CD8-positive, alpha-beta memory T cell (primary cell): ENCODE measurements around the gene EMCN. TPM values are rescaled to one million over a fixed set of nuclear protein-coding genes. Genes with fewer than 3 reads are reported as not detected.

ENCODE experiments used
- CTCF ChIA-PET: fragments of 350-600 bp; sonication (Branson Sonifier 250); formaldehyde crosslinking; loops from one replicate; lab custom pipeline; 2021; ENCODE audit warnings: antibody characterized with exemption; lab: Charles Lee
- POLR2A ChIA-PET: fragments of 350-600 bp; sonication (Branson Sonifier 250); formaldehyde crosslinking; loops from one replicate; lab custom pipeline; 2021; ENCODE audit warnings: antibody characterized with exemption; lab: Charles Lee
- DNase-seq, 5 donors: peaks; one replicate each; pipeline versions ENCODE4 v3.0.0 to v3.0.0-alpha.2; 2020 to 2022; ENCODE audit warnings: mixed read lengths in 1 of 5
- H3K27ac ChIP-seq: one replicate; pipeline ENCODE4 v1.7.0; 2013; ENCODE audit warnings: low read depth, mild to moderate bottlenecking, low read length, moderate library complexity
- H3K27me3 ChIP-seq: 2 replicates; pipeline ENCODE4 v1.7.0; 2013; ENCODE audit warnings: low read length, mild to moderate bottlenecking; ENCODE audit not compliant: insufficient read depth, poor library complexity, severe bottlenecking
- H3K36me3 ChIP-seq: 2 replicates; pipeline ENCODE4 v1.7.0; 2013; ENCODE audit warnings: mild to moderate bottlenecking, low read length, moderate library complexity; ENCODE audit not compliant: insufficient read depth
- H3K4me1 ChIP-seq: 2 replicates; pipeline ENCODE4 v1.7.0; 2013; ENCODE audit warnings: mild to moderate bottlenecking, low read length, moderate library complexity; ENCODE audit not compliant: insufficient read depth
- H3K4me3 ChIP-seq: 2 replicates; pipeline ENCODE4 v1.7.0; 2013; ENCODE audit warnings: mild to moderate bottlenecking, low read length
- H3K9me3 ChIP-seq: 2 replicates; pipeline ENCODE4 v1.7.0; 2013; ENCODE audit warnings: mild to moderate bottlenecking, low read length
- H3K27ac Mint-ChIP-seq, 8 donors: one replicate each; pipeline ENCODE4 v1.8.0; 2020 to 2021; ENCODE audit warnings: mixed read lengths in 8 of 8, mild to moderate bottlenecking in 6 of 8, inconsistent platforms in 3 of 8, moderate library complexity in 3 of 8
- H3K27me3 Mint-ChIP-seq, 2 donors: one replicate each; pipeline ENCODE4 v1.8.0; 2020 to 2021; ENCODE audit warnings: mixed read lengths in 2 of 2, mild to moderate bottlenecking in 1 of 2, moderate library complexity in 1 of 2
- H3K36me3 Mint-ChIP-seq, 3 donors: one replicate each; pipeline ENCODE4 v1.8.0; 2020 to 2021; ENCODE audit warnings: mixed read lengths in 3 of 3, inconsistent platforms in 1 of 3, mild to moderate bottlenecking in 1 of 3
- H3K4me1 Mint-ChIP-seq, 3 donors: one replicate each; pipeline ENCODE4 v1.8.0; 2020 to 2021; ENCODE audit warnings: mixed read lengths in 3 of 3, inconsistent platforms in 1 of 3, mild to moderate bottlenecking in 1 of 3
- H3K4me3 Mint-ChIP-seq, 7 donors: one replicate each; pipeline ENCODE4 v1.8.0; 2020 to 2021; ENCODE audit warnings: mixed read lengths in 7 of 7, mild to moderate bottlenecking in 6 of 7, moderate library complexity in 4 of 7, inconsistent platforms in 2 of 7
- H3K9me3 Mint-ChIP-seq, 5 donors: one replicate each; pipeline ENCODE4 v1.8.0; 2020 to 2022; ENCODE audit warnings: mixed read lengths in 5 of 5, mild to moderate bottlenecking in 3 of 5, moderate library complexity in 2 of 5, inconsistent platforms in 1 of 5
- polyA plus RNA-seq: library from polyadenylated mRNA; unstranded; fragments of 300-500 nt; fragmentation: Illumina TruSeq; gene quantifications from one replicate; pipeline ENCODE4 v1.2.3, GENCODE V29; 2021
- total RNA-seq, 2 experiments: library from RNA; stranded (reverse); gene quantifications; one replicate each; pipeline ENCODE4 v1.2.3, GENCODE V29; 2021

The EMCN gene
- total and polyA plus RNA-seq, 3 experiments from 2014 or later, result not detected

GRCh38 chr4:100348473-100348872 is 169.3 kb downstream of the EMCN start:
- Mint-ChIP-seq H3K27ac (no peak overlapping the region), H3K36me3 (peaks cover 0 to 3% (median 0%) of the 10 kb centered on the region in 3 donors), H3K4me1 (no peaks in the 10 kb centered on the region), H3K27me3 (peaks cover 3 to 4% of the 10 kb centered on the region in 2 donors), H3K4me3 (no peak overlapping the region), H3K9me3 (peaks cover 0 to 6% (median 0%) of the 10 kb centered on the region in 5 donors)
- Histone ChIP-seq H3K27me3 (no peaks in the 10 kb centered on the region), H3K36me3 (no peaks in the 10 kb centered on the region), H3K4me1 (no peaks in the 10 kb centered on the region), H3K27ac (no peak overlapping the region), H3K4me3 (no peak overlapping the region), H3K9me3 (no peaks in the 10 kb centered on the region)
- CTCF ChIA-PET, result no interaction called here
- POLR2A ChIA-PET, result no interaction called here
- DNase-seq, result no peak

DNA sequence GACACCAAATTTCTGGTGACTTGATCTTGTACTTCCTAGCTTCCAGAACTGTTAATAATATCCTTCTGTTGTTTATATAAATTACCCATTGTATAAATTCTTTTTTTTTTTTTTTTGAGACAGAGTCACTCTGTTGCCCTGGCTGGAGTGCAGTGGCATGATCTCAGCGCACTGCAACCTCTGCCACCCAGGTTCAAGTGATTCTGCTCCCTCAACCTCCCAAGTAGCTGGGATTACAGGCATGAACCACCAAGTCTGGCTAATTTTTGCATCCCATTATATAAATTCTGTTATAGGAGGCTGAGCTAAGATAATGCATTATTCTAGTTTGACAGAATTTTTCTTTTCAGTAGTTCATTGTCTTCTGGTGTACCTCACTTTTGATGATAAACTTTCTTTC is 170.6 kb downstream of the EMCN start:
- POLR2A ChIA-PET, result no interaction called here
- Mint-ChIP-seq H3K4me1 (no peaks in the 10 kb centered on the region), H3K36me3 (peaks cover 0 to 3% (median 0%) of the 10 kb centered on the region in 3 donors), H3K27ac (no peak overlapping the region), H3K27me3 (peaks cover 0 to 3% of the 10 kb centered on the region in 2 donors), H3K4me3 (no peak overlapping the region), H3K9me3 (peaks cover 0 to 4% (median 0%) of the 10 kb centered on the region in 5 donors)
- Histone ChIP-seq H3K9me3 (no peaks in the 10 kb centered on the region), H3K36me3 (no peaks in the 10 kb centered on the region), H3K27me3 (no peaks in the 10 kb centered on the region), H3K4me3 (no peak overlapping the region), H3K4me1 (no peaks in the 10 kb centered on the region), H3K27ac (no peak overlapping the region)
- CTCF ChIA-PET, result no interaction called here
- DNase-seq, result no peak

GRCh38 chr4:100345585-100345984 is 172.2 kb downstream of the EMCN start:
- POLR2A ChIA-PET, result no interaction called here
- Mint-ChIP-seq H3K36me3 (no peaks in the 10 kb centered on the region), H3K9me3 (no peaks in the 10 kb centered on the region), H3K27ac (no peak overlapping the region), H3K4me1 (no peaks in the 10 kb centered on the region), H3K27me3 (peaks cover 0 to 3% of the 10 kb centered on the region in 2 donors), H3K4me3 (no peak overlapping the region)
- Histone ChIP-seq H3K4me3 (no peak overlapping the region), H3K27ac (no peak overlapping the region), H3K27me3 (no peaks in the 10 kb centered on the region), H3K36me3 (no peaks in the 10 kb centered on the region), H3K9me3 (no peaks in the 10 kb centered on the region), H3K4me1 (no peaks in the 10 kb centered on the region)
- DNase-seq, result no peak
- CTCF ChIA-PET, result no interaction called here
